ENCODE data around the gene INHBE.

The INHBE gene

DNA sequence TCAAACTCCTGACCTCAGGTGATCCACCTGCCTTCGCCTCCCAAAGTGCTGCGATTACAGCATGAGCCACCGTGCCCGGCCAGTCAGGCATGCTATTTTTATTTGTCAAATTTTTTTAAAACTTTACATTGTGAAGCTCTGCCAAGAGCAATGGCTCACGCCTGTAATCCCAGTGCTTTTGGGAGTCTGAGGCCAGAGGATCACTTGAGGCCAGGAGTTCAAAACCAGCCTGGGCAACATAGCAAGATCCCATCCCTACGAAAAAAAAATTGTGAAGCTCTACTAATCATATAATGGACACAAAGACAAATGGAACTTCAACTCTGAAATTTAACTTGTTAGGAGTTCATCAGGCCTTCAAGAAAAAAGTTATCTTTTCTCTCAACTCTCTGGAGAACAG, 26.1 kb upstream of the INHBE start:
- no peaks in the 10 kb centered on the region for H3K27me3 ChIP-seq (ENCODE audit: control insufficient read depth in 1 of 2, insufficient read depth in 2 of 2, low read length in 2 of 2)
- H3K4me1 ChIP-seq (ENCODE audit: control insufficient read depth in 1 of 2, insufficient read depth in 2 of 2, low read length in 2 of 2), result peaks cover 10 to 14% of the 10 kb centered on the region in 2 donors
- no peak overlapping the region for H3K9ac ChIP-seq (ENCODE audit: low read depth in 1 of 2, low read length in 2 of 2)
- H3K27ac ChIP-seq (ENCODE audit: low read depth, low read length), result no peak overlapping the region
- H3K36me3 ChIP-seq (ENCODE audit: control insufficient read depth in 1 of 2, insufficient read depth in 2 of 2, low read length in 2 of 2), result no peaks in the 10 kb centered on the region
- H3K4me3 ChIP-seq (ENCODE audit: low read depth in 1 of 2, low read length in 2 of 2), result peak overlapping the region in 1 of 2 donors; percentile 77
- H3K9me3 ChIP-seq (ENCODE audit: control insufficient read depth in 1 of 2, low read length in 2 of 2), result no peaks in the 10 kb centered on the region

DNA sequence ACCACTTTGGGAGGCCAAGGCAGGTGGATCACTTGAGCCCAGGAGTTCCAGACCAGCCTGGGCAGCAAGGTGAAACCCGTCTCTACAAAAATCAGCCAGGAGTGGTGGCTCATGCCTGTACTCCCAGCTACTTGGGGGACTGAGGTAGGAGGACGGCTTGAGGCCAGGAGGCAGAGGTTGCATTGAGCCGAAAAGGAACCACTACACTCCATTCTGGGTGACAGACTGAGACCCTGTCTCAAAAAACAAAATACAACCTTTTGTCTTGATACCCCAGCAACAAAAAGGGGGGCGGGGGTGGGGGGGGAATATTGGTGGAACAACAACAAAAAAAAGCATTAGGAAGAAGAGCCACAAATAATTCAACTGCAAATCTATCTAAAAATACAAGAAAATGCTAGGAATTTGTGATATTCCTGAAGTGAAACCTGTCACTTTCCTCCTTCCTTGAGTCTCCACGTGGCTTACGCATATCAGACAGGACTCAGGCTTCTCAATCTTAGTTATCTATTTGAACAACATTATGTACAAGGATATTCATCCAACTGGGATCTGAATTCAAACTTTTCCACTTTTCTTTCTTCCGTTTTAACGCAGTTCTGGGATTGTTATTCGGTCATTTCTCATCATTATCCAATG, 25.5 kb upstream of the INHBE start:
- Histone ChIP-seq H3K36me3 (ENCODE audit: control insufficient read depth in 1 of 2, insufficient read depth in 2 of 2, low read length in 2 of 2) (no peaks in the 10 kb centered on the region), H3K4me1 (ENCODE audit: control insufficient read depth in 1 of 2, insufficient read depth in 2 of 2, low read length in 2 of 2) (peaks cover 10 to 15% of the 10 kb centered on the region in 2 donors), H3K27ac (ENCODE audit: low read depth, low read length) (peak overlapping the region; percentile 78), H3K27me3 (ENCODE audit: control insufficient read depth in 1 of 2, insufficient read depth in 2 of 2, low read length in 2 of 2) (no peaks in the 10 kb centered on the region), H3K4me3 (ENCODE audit: low read depth in 1 of 2, low read length in 2 of 2) (peak overlapping the region; percentile 77 to 84), H3K9me3 (ENCODE audit: control insufficient read depth in 1 of 2, low read length in 2 of 2) (no peaks in the 10 kb centered on the region), H3K9ac (ENCODE audit: low read depth in 1 of 2, low read length in 2 of 2) (peak overlapping the region; percentile 75 to 79)

DNA sequence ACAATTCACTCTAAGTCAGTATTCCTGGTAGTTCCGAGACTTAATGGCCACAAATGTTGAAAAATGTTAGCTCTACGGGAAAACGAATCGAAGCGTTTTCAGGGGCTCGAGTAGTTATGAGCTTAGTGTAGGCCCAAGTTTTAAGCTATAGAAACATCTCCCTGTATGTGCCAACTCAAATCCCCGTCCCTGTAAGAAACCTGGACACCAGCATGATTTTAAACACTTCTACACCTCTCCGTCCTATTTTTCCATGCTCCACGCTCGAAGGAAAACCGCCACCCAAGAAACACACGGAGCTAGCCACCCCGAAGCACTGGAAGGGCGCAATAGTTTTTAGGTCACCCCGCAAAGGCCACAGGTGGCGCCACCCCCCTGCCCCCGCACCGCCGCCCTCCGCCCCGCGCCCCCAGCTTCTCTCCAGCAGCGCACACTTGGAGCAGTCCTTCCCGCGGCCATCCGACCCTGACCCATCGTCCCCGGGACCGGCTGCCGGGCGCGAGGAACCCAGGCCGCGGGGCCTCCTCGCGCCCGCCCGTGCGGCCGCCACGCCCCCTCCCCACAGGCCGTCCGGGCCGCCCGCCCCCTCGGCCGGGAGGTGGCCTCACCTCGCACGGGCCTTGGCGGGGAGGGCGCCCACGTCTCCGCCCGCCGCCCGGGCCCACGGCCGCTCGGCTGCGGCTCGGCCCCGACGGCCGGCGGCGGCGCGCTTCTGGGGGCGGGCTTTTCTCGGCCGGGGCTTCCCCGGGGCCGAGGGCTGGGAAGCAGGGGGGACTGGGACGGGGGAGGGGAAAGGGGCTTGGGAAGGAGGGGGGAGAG, 24.8 kb upstream of the INHBE start:
- H3K4me1 ChIP-seq (ENCODE audit: control insufficient read depth in 1 of 2, insufficient read depth in 2 of 2, low read length in 2 of 2), result peaks cover 10 to 18% of the 10 kb centered on the region in 2 donors
- peak overlapping the region; percentile 79 to 87 for H3K9ac ChIP-seq (ENCODE audit: low read depth in 1 of 2, low read length in 2 of 2)
- no peaks in the 10 kb centered on the region for H3K9me3 ChIP-seq (ENCODE audit: control insufficient read depth in 1 of 2, low read length in 2 of 2)
- peak overlapping the region; percentile 82 for H3K27ac ChIP-seq (ENCODE audit: low read depth, low read length)
- H3K36me3 ChIP-seq (ENCODE audit: control insufficient read depth in 1 of 2, insufficient read depth in 2 of 2, low read length in 2 of 2), result no peaks in the 10 kb centered on the region
- no peaks in the 10 kb centered on the region for H3K27me3 ChIP-seq (ENCODE audit: control insufficient read depth in 1 of 2, insufficient read depth in 2 of 2, low read length in 2 of 2)
- H3K4me3 ChIP-seq (ENCODE audit: low read depth in 1 of 2, low read length in 2 of 2), result peak overlapping the region; percentile 77 to 84

DNA sequence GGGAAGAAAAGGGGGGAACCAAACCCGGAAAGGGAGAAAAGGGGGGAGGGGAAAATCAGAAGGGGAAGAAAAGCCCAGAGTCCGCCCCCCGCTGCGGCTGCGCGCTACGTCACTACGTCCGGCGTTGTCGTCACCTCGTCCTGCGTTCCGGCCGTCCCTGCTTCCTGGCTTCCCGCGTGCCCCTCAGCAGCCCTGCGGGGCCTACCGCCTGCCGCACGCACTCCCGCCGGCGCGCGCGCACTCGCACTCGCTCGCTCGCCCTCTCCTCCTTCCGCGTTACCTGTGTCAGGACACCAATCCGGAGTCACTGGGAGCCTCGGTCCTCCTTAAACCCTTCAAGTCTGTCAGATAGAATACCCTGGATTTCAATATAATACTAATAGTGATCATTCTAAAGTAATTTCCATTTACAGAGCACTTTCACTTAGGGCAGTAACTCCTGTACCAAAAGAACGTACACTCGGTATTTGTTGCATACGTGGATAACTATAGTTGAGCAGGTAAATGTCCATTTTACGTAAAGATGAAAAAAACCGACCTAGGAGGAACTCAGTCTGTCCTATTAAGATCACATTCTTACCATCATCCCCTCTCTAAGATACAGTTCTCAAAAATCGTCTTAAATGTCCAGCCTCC, 24.1 kb upstream of the INHBE start, which contains the start of gene R3HDM2:
Gene R3HDM2, minus strand, starts transcription at position 113 of the 636 bp plus-strand sequence. CDS start 120,615 bp downstream, outside the sequence.
- no peaks in the 10 kb centered on the region for H3K9me3 ChIP-seq (ENCODE audit: control insufficient read depth in 1 of 2, low read length in 2 of 2)

DNA sequence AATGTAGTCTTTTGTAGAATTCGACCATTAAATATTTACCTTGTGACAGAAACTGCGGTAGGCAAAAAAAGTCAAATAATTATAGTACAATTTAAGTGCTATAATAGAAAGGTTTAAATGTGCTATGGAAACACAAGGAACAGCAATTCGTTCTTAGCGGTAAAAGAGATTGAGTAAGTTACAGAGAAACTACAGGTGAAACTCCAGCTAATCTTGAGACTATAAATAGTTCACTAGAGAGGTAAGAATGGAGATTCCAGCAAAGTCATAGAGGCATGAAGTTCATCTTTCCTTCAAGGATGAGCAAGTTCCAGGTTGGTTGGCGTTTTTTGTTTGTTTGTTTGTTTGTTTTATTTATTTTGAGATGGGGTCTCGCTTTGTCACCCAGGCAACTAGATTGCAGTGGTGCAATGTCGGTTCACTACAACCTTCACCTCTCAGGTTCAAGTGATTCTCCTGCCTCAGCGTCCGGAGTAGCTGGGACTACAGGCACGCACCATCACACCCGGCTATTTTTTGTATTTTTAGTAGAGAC, 23.4 kb upstream of the INHBE start:
- no peaks in the 10 kb centered on the region for H3K27me3 ChIP-seq (ENCODE audit: control insufficient read depth in 1 of 2, insufficient read depth in 2 of 2, low read length in 2 of 2)
- peaks cover 10 to 18% of the 10 kb centered on the region in 2 donors for H3K4me1 ChIP-seq (ENCODE audit: control insufficient read depth in 1 of 2, insufficient read depth in 2 of 2, low read length in 2 of 2)
- no peaks in the 10 kb centered on the region for H3K36me3 ChIP-seq (ENCODE audit: control insufficient read depth in 1 of 2, insufficient read depth in 2 of 2, low read length in 2 of 2)
- H3K9me3 ChIP-seq (ENCODE audit: control insufficient read depth in 1 of 2, low read length in 2 of 2), result no peaks in the 10 kb centered on the region
- H3K27ac ChIP-seq (ENCODE audit: low read depth, low read length), result no peak overlapping the region
- H3K4me3 ChIP-seq (ENCODE audit: low read depth in 1 of 2, low read length in 2 of 2), result peak overlapping the region; percentile 75 to 77
- peak overlapping the region; percentile 73 to 87 for H3K9ac ChIP-seq (ENCODE audit: low read depth in 1 of 2, low read length in 2 of 2)

More for the DNA sequence above, 24.1 kb upstream of the INHBE start, which contains the start of gene R3HDM2:
- no peaks in the 10 kb centered on the region for H3K36me3 ChIP-seq (ENCODE audit: control insufficient read depth in 1 of 2, insufficient read depth in 2 of 2, low read length in 2 of 2)
- H3K4me1 ChIP-seq (ENCODE audit: control insufficient read depth in 1 of 2, insufficient read depth in 2 of 2, low read length in 2 of 2), result peaks cover 10 to 18% of the 10 kb centered on the region in 2 donors
- peak within 1 kb of the TSS; percentile 82 for H3K27ac ChIP-seq (ENCODE audit: low read depth, low read length)
- peak within 1 kb of the TSS; percentile 77 to 84 for H3K4me3 ChIP-seq (ENCODE audit: low read depth in 1 of 2, low read length in 2 of 2)
- no peaks in the 10 kb centered on the region for H3K27me3 ChIP-seq (ENCODE audit: control insufficient read depth in 1 of 2, insufficient read depth in 2 of 2, low read length in 2 of 2)
- H3K9ac ChIP-seq (ENCODE audit: low read depth in 1 of 2, low read length in 2 of 2), result peak within 1 kb of the TSS; percentile 79 to 87

DNA sequence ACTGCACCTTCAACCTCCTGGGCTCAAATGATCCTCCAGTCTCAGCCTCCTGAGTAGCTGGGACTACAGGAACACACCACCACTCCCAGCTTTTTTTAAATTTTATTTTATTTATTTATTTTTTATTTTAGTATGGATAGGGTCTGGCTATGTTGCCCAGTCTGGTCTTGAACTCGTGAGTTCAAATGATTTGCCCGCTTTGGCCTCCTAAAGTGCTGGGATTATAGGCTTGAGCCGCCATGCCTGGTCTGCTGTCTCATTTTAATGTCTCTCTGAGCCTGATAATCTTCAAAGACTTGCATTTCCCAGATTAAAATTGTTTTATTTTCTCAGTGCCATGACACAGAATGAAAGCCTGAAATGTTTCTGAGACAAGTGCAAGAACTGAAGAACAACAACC, 21.7 kb upstream of the INHBE start:
- no peak overlapping the region for H3K27ac ChIP-seq (ENCODE audit: low read depth, low read length)
- H3K36me3 ChIP-seq (ENCODE audit: control insufficient read depth in 1 of 2, insufficient read depth in 2 of 2, low read length in 2 of 2), result no peaks in the 10 kb centered on the region
- H3K4me1 ChIP-seq (ENCODE audit: control insufficient read depth in 1 of 2, insufficient read depth in 2 of 2, low read length in 2 of 2), result peaks cover 10 to 18% of the 10 kb centered on the region in 2 donors
- no peaks in the 10 kb centered on the region for H3K9me3 ChIP-seq (ENCODE audit: control insufficient read depth in 1 of 2, low read length in 2 of 2)
- no peaks in the 10 kb centered on the region for H3K27me3 ChIP-seq (ENCODE audit: control insufficient read depth in 1 of 2, insufficient read depth in 2 of 2, low read length in 2 of 2)
- H3K4me3 ChIP-seq (ENCODE audit: low read depth in 1 of 2, low read length in 2 of 2), result no peak overlapping the region
- no peak overlapping the region for H3K9ac ChIP-seq (ENCODE audit: low read depth in 1 of 2, low read length in 2 of 2)

DNA sequence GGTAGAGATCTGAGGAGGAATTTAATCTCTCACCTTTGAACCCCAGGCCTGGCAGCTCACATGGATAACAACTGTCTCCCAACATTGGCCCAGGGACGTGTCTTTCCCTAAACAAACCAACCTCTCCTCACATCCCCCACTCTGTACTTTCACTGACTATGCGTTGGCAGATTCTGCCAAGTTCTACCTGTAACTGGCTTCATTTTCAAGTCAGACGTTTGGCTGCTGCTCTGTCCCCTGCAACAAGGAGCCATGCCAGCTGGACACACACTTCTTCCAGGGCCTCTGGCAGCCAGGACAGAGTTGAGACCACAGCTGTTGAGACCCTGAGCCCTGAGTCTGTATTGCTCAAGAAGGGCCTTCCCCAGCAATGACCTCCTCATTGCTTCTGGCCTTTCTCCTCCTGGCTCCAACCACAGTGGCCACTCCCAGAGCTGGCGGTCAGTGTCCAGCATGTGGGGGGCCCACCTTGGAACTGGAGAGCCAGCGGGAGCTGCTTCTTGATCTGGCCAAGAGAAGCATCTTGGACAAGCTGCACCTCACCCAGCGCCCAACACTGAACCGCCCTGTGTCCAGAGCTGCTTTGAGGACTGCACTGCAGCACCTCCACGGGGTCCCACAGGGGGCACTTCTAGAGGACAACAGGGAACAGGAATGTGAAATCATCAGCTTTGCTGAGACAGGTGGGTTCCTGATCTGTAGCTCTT, 20.4 kb upstream of the INHBE start, which contains the start of gene INHBC:
Gene INHBC, plus strand, starts transcription at position 268 of the 707 bp plus-strand sequence. Its CDS starts 103 bp downstream, at position 371.
- peaks cover 4 to 13% of the 10 kb centered on the region in 2 donors for H3K4me1 ChIP-seq (ENCODE audit: control insufficient read depth in 1 of 2, insufficient read depth in 2 of 2, low read length in 2 of 2)
- no peaks in the 10 kb centered on the region for H3K9me3 ChIP-seq (ENCODE audit: control insufficient read depth in 1 of 2, low read length in 2 of 2)
- no peaks in the 10 kb centered on the region for H3K27me3 ChIP-seq (ENCODE audit: control insufficient read depth in 1 of 2, insufficient read depth in 2 of 2, low read length in 2 of 2)
- no peaks in the 10 kb centered on the region for H3K36me3 ChIP-seq (ENCODE audit: control insufficient read depth in 1 of 2, insufficient read depth in 2 of 2, low read length in 2 of 2)
- no peak within 1 kb of the TSS for H3K4me3 ChIP-seq (ENCODE audit: low read depth in 1 of 2, low read length in 2 of 2)
- H3K27ac ChIP-seq (ENCODE audit: low read depth, low read length), result no peak within 1 kb of the TSS
- H3K9ac ChIP-seq (ENCODE audit: low read depth in 1 of 2, low read length in 2 of 2), result no peak within 1 kb of the TSS

DNA sequence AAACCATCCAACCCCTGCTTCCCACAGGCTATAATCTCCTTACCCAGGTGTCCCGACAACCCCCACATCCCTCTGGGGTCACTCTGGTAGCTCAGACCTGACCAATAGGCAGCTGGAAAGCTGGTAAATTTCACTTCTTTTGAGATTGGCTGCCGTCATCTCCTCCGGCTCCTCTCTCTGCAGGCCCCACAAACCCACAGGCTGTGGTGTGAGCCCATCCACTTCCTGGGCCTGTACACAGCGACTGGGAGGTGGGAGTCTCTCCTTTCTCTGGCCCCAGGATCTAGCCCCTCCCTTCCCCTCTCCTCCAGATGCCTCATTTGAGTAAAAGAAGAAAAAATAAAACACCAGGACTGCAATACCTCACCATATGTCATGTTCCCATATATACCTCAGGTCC, 19.8 kb upstream of the INHBE start:
- Histone ChIP-seq H3K9ac (ENCODE audit: low read depth in 1 of 2, low read length in 2 of 2) (no peak overlapping the region), H3K4me1 (ENCODE audit: control insufficient read depth in 1 of 2, insufficient read depth in 2 of 2, low read length in 2 of 2) (peaks cover 0 to 9% of the 10 kb centered on the region in 2 donors), H3K27me3 (ENCODE audit: control insufficient read depth in 1 of 2, insufficient read depth in 2 of 2, low read length in 2 of 2) (no peaks in the 10 kb centered on the region), H3K9me3 (ENCODE audit: control insufficient read depth in 1 of 2, low read length in 2 of 2) (no peaks in the 10 kb centered on the region), H3K27ac (ENCODE audit: low read depth, low read length) (no peak overlapping the region), H3K36me3 (ENCODE audit: control insufficient read depth in 1 of 2, insufficient read depth in 2 of 2, low read length in 2 of 2) (no peaks in the 10 kb centered on the region), H3K4me3 (ENCODE audit: low read depth in 1 of 2, low read length in 2 of 2) (no peak overlapping the region)

DNA sequence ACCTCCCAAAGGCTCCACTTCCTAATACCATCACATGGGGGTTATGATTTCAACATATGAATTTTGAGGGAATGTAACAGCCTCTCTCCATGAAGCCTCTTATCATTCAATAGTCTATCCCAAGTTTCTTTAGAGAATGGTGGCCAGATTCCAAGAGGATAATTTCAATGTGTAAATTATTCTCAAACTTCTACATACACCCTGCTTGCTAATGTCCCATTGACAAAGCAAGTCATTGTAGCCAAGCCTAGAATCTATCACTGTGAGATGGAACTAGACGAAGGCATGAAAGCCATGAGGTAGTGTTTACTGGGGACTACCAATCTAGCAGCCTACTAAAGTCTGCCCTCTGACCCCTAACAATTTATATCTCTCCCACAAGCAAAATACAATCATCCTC, 16.7 kb upstream of the INHBE start:
- no peaks in the 10 kb centered on the region for H3K36me3 ChIP-seq (ENCODE audit: control insufficient read depth in 1 of 2, insufficient read depth in 2 of 2, low read length in 2 of 2)
- no peak overlapping the region for H3K4me3 ChIP-seq (ENCODE audit: low read depth in 1 of 2, low read length in 2 of 2)
- no peak overlapping the region for H3K27ac ChIP-seq (ENCODE audit: low read depth, low read length)
- no peaks in the 10 kb centered on the region for H3K27me3 ChIP-seq (ENCODE audit: control insufficient read depth in 1 of 2, insufficient read depth in 2 of 2, low read length in 2 of 2)
- peaks cover 0 to 4% of the 10 kb centered on the region in 2 donors for H3K4me1 ChIP-seq (ENCODE audit: control insufficient read depth in 1 of 2, insufficient read depth in 2 of 2, low read length in 2 of 2)
- no peaks in the 10 kb centered on the region for H3K9me3 ChIP-seq (ENCODE audit: control insufficient read depth in 1 of 2, low read length in 2 of 2)
- no peak overlapping the region for H3K9ac ChIP-seq (ENCODE audit: low read depth in 1 of 2, low read length in 2 of 2)

Measured in duodenal mucosa (tissue), 2 donors.